CD14-positive monocyte (primary cell): Measurements from ENCODE around the gene PLA2G2C. TPM values are rescaled to one million over a fixed set of nuclear protein-coding genes. Genes with fewer than 3 reads are reported as not detected.

ENCODE experiments used
- DNase-seq, 3 donors: peaks; one replicate each; pipeline ENCODE4 v3.0.0-alpha.2; 2011 to 2022
- H2AFZ ChIP-seq: 2 replicates; pipeline ENCODE4 v1.6.0; 2012; ENCODE audit warnings: mild to moderate bottlenecking, low read depth, low read length, inconsistent platforms; ENCODE audit not compliant: insufficient read depth, poor library complexity, severe bottlenecking
- H3K27ac ChIP-seq, 2 donors: 1 replicate in 1 of 2; 2 replicates in 1 of 2; pipeline ENCODE4 v1.5.1; 2012 to 2013; ENCODE audit warnings: low read length in 2 of 2, control low read depth in 1 of 2, inconsistent platforms in 1 of 2, low read depth in 1 of 2, mild to moderate bottlenecking in 1 of 2
- H3K27me3 ChIP-seq, 2 donors: one replicate each; pipeline versions ENCODE4 v1.6.0 to v1.6.1; 2011 to 2013; ENCODE audit warnings: low read length in 2 of 2; ENCODE audit not compliant: control insufficient read depth in 2 of 2, insufficient read depth in 2 of 2
- H3K36me3 ChIP-seq, 2 donors: replicated peaks in 1 of 2; 1 replicate in 1 of 2; 2 replicates in 1 of 2; pipeline versions ENCODE4 v1.5.1 to v1.6.1; 2012 to 2013; ENCODE audit warnings: low read length in 2 of 2, control low read depth in 1 of 2, inconsistent platforms in 1 of 2, mild to moderate bottlenecking in 1 of 2; ENCODE audit not compliant: insufficient read depth in 2 of 2, control insufficient read depth in 1 of 2
- H3K4me1 ChIP-seq, 2 donors: 1 replicate in 1 of 2; 2 replicates in 1 of 2; pipeline versions ENCODE4 v1.5.1 to v1.6.1; 2012 to 2013; ENCODE audit warnings: low read length in 2 of 2, control low read depth in 1 of 2, inconsistent platforms in 1 of 2, mild to moderate bottlenecking in 1 of 2, moderate library complexity in 1 of 2; ENCODE audit not compliant: insufficient read depth in 2 of 2, control insufficient read depth in 1 of 2
- H3K4me2 ChIP-seq: replicated peaks from 2 replicates; pipeline ENCODE3; 2012; ENCODE audit warnings: low read length, moderate library complexity, mild to moderate bottlenecking; ENCODE audit not compliant: poor library complexity, severe bottlenecking; ENCODE audit errors: extremely low read depth
- H3K4me3 ChIP-seq, 3 experiments: fragments of 200-600 bp in 1 of 3; sonication (generic) in 1 of 3; replicated peaks in 1 of 3; 1 replicate in 2 of 3; 2 replicates in 1 of 3; pipeline ENCODE4 v1.5.1; 2011 to 2013; ENCODE audit warnings: low read length in 3 of 3, mild to moderate bottlenecking in 3 of 3, control low read depth in 2 of 3, low read depth in 2 of 3, inconsistent platforms in 1 of 3, moderate library complexity in 1 of 3
- H3K79me2 ChIP-seq: 2 replicates; pipeline ENCODE4 v1.6.0; 2012; ENCODE audit warnings: mild to moderate bottlenecking, control low read depth, inconsistent platforms, low read length, moderate library complexity; ENCODE audit not compliant: insufficient read depth
- H3K9ac ChIP-seq: 2 replicates; pipeline ENCODE4 v1.6.0; 2017; ENCODE audit warnings: low read length, mild to moderate bottlenecking; ENCODE audit not compliant: insufficient read depth, poor library complexity, severe bottlenecking
- H3K9me3 ChIP-seq, 2 donors: replicated peaks in 1 of 2; 1 replicate in 1 of 2; 2 replicates in 1 of 2; pipeline versions ENCODE4 v1.5.1 to v1.6.1; 2012 to 2013; ENCODE audit warnings: low read length in 2 of 2, control low read depth in 1 of 2; ENCODE audit not compliant: control insufficient read depth in 1 of 2, insufficient read depth in 1 of 2
- H4K20me1 ChIP-seq: 2 replicates; pipeline ENCODE4 v1.6.0; 2012; ENCODE audit warnings: mild to moderate bottlenecking, low read length, control low read depth, moderate library complexity; ENCODE audit not compliant: insufficient read depth
- H3K27ac Mint-ChIP-seq, 7 donors: one replicate each; pipeline ENCODE4 v1.8.0; 2020; ENCODE audit warnings: mild to moderate bottlenecking in 7 of 7, mixed read lengths in 7 of 7, moderate library complexity in 6 of 7, inconsistent platforms in 2 of 7
- H3K27me3 Mint-ChIP-seq, 3 donors: one replicate each; pipeline ENCODE4 v1.8.0; 2021 to 2022; ENCODE audit warnings: low read depth in 3 of 3, mild to moderate bottlenecking in 3 of 3, mixed read lengths in 3 of 3, moderate library complexity in 3 of 3, inconsistent platforms in 1 of 3
- H3K36me3 Mint-ChIP-seq, 2 donors: one replicate each; pipeline ENCODE4 v1.8.0; 2020; ENCODE audit warnings: mixed read lengths in 2 of 2, inconsistent platforms in 1 of 2, mild to moderate bottlenecking in 1 of 2
- H3K4me1 Mint-ChIP-seq: one replicate; pipeline ENCODE4 v1.8.0; 2020; ENCODE audit warnings: mild to moderate bottlenecking, mixed read lengths
- H3K4me3 Mint-ChIP-seq, 2 donors: one replicate each; pipeline ENCODE4 v1.8.0; 2020; ENCODE audit warnings: mild to moderate bottlenecking in 2 of 2, mixed read lengths in 2 of 2, moderate library complexity in 1 of 2
- H3K9me3 Mint-ChIP-seq, 7 donors: one replicate each; pipeline ENCODE4 v1.8.0; 2020 to 2022; ENCODE audit warnings: mixed read lengths in 7 of 7, mild to moderate bottlenecking in 6 of 7, moderate library complexity in 6 of 7, inconsistent platforms in 2 of 7
- CTCF ChIP-seq: fragments of 200-600 bp; IDR thresholded peaks from one replicate; pipeline ENCODE4 v1.8.0; 2022; ENCODE audit warnings: antibody characterized with exemption, mild to moderate bottlenecking
- WGBS: methylation state at CpG from one replicate; pipeline ENCODE4 v1.1.5; 2013; ENCODE audit warnings: missing lambda C conversion rate; ENCODE audit not compliant: insufficient coverage; 5-methylcytosine and 5-hydroxymethylcytosine counted together
- intact Hi-C, 2 donors: fragments of 100-400 bp; cut with micrococcal nuclease; formaldehyde crosslinking; loops; one replicate each; pipeline versions ENCODE4 v1.15.0 to v1.15.1; 2023
- polyA plus RNA-seq, 3 donors: library from polyadenylated mRNA; depleted of rRNA in 1 of 3; unstranded in 2 of 3; stranded (reverse) in 1 of 3; fragments of 300-500 nt in 2 of 3; fragments of >200 nt in 1 of 3; fragmentation: Illumina TruSeq in 2 of 3; gene quantifications; 1 replicate in 2 of 3; 2 replicates in 1 of 3; pipeline ENCODE4 v1.2.3, GENCODE V29; 2012 to 2021

PLA2G2C gene
- polyA plus RNA-seq, 3 donors = 0.07 to 0.40 TPM; not detected in 1

DNA sequence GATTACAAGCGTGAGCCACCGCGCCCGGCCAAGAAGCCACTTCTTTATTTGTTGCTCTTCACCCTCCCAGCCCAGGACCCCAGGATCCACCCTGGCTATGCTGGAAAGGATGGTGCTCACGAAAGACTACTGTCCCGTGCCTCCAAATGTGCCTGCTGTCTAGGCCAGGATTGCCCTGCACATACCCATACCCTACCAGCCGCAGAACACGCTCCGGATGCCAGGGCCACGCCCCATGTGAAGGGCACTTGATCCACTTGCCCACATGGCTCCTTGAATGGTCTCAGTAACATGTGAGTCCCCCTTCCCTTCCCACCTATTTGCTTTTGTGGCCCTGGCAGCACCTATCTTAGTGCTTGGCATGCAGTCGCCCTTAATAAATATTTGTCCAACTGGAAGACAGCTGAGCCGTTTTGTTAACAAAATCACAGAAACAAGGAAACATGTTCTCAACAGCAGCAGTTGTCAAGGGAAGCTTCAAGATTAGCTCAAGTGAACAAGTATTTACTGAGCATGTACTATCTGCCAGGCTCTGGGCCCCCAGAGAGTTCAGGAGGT, 14.2 kb downstream of the PLA2G2C start:
- no peak for TF ChIP-seq CTCF
- Mint-ChIP-seq H3K27ac (peak overlapping the region in 5 of 7 donors; percentile 42 to 76 (median 64)), H3K4me3 (no peak overlapping the region), H3K4me1 (peaks cover 21% of the 10 kb centered on the region), H3K27me3 (peaks cover 7 to 8% (median 8%) of the 10 kb centered on the region in 3 donors), H3K36me3 (no peaks in the 10 kb centered on the region), H3K9me3 (peaks cover 0 to 12% (median 6%) of the 10 kb centered on the region in 7 donors)
- Histone ChIP-seq H3K27ac (no peak overlapping the region), H4K20me1 (no peaks in the 10 kb centered on the region), H3K4me3 (no peak overlapping the region), H3K27me3 (no peaks in the 10 kb centered on the region), H3K9me3 (peaks cover 3 to 6% of the 10 kb centered on the region in 2 donors), H2AFZ (no peak overlapping the region), H3K9ac (no peak overlapping the region), H3K36me3 (no peaks in the 10 kb centered on the region), H3K4me1 (peaks cover 11 to 22% of the 10 kb centered on the region in 2 donors), H3K79me2 (no peaks in the 10 kb centered on the region), H3K4me2 (no peak overlapping the region)
- DNase-seq = no peak
- WGBS = 95% methylated on average over 12 of the region's 12 CpGs
- intact Hi-C loops = no loop called here

DNA sequence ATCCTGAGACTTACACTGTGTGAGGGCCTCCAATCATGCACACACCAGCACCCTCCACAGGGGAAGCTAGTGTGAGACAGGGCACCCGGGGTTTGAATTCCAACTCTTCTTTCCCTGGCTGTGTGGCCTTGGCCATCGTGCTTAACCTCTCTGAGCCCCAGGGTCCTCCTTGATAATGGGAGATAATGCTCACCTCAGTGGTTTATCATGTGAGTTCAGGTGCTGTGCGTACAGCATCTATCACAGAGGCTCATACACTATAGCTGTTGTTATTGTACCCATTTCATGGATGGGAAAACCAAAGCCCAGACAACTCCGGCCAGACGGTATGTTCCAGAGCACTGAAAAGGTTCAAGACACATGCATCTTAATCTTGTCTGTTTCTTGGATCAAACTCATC, 16.4 kb downstream of the PLA2G2C start:
- Histone ChIP-seq H3K4me3 (no peak overlapping the region), H3K9me3 (peaks cover 3 to 16% of the 10 kb centered on the region in 2 donors), H4K20me1 (no peaks in the 10 kb centered on the region), H3K79me2 (no peaks in the 10 kb centered on the region), H2AFZ (no peak overlapping the region), H3K9ac (no peak overlapping the region), H3K27ac (no peak overlapping the region), H3K4me2 (no peak overlapping the region), H3K36me3 (no peaks in the 10 kb centered on the region), H3K4me1 (peaks cover 15 to 27% of the 10 kb centered on the region in 2 donors), H3K27me3 (no peaks in the 10 kb centered on the region)
- intact Hi-C loops = no loop called here
- Mint-ChIP-seq H3K4me1 (peaks cover 21% of the 10 kb centered on the region), H3K36me3 (no peaks in the 10 kb centered on the region), H3K27ac (peak overlapping the region in 1 of 7 donors; percentile 26), H3K9me3 (peaks cover 3 to 20% (median 8%) of the 10 kb centered on the region in 7 donors), H3K4me3 (no peak overlapping the region), H3K27me3 (peaks cover 8 to 13% (median 9%) of the 10 kb centered on the region in 3 donors)
- TF ChIP-seq CTCF = no peak
- 91% methylated on average over 3 of the region's 5 CpGs for WGBS
- no peak for DNase-seq
